ENCODE results near the gene KCNH6. TPM values are rescaled to one million over a fixed set of nuclear protein-coding genes. Genes with fewer than 3 reads are reported as not detected.

KCNH6 gene
- total RNA-seq, 4 donors from 2014 or later, result not detected

- Histone ChIP-seq H3K36me3 (peaks cover 81 to 100% (median 92%) of the 10 kb centered on the region in 4 donors), H3K9me3 (no peaks in the 10 kb centered on the region), H3K27me3 (no peaks in the 10 kb centered on the region), H3K4me1 (no peaks in the 10 kb centered on the region), H3K27ac (replicated peaks in 1 of 4) (no peak overlapping the region), H3K4me3 (no peak overlapping the region)
- no peak for DNase-seq (ENCODE audit: extremely low spot score)
- intact Hi-C loops (cut with DNase I), result no loop called here
- TF ChIP-seq POLR2AphosphoS5 (IDR thresholded peaks at IDR 0.05), result no peak
- no peak for TF ChIP-seq EP300 (IDR thresholded peaks at IDR 0.05)
- TF ChIP-seq CTCF (IDR thresholded peaks at IDR 0.05), result no peak
- TF ChIP-seq POLR2A (IDR thresholded peaks at IDR 0.05; ENCODE audit: low read depth), result no peak
- WGBS, result 92% methylated on average over 5 of the region's 5 CpGs
These were observed 64.6 kb downstream of the KCNH6 start for GRCh38 chr17:63587770-63588169.

GRCh38 chr17:63588797-63589196 is 65.6 kb downstream of the KCNH6 start:
- WGBS, result 90% methylated on average over 10 of the region's 11 CpGs
- intact Hi-C loops (cut with DNase I), result no loop called here
- DNase-seq (ENCODE audit: extremely low spot score), result no peak
- TF ChIP-seq EP300 (IDR thresholded peaks at IDR 0.05) (no peak), CTCF (IDR thresholded peaks at IDR 0.05) (no peak), POLR2AphosphoS5 (IDR thresholded peaks at IDR 0.05) (no peak), POLR2A (IDR thresholded peaks at IDR 0.05; ENCODE audit: low read depth) (no peak)
- H3K27ac ChIP-seq (replicated peaks in 1 of 4), result no peak overlapping the region
- H3K9me3 ChIP-seq, result no peaks in the 10 kb centered on the region
- no peaks in the 10 kb centered on the region for H3K4me1 ChIP-seq
- no peaks in the 10 kb centered on the region for H3K27me3 ChIP-seq
- peaks cover 71 to 100% (median 90%) of the 10 kb centered on the region in 4 donors for H3K36me3 ChIP-seq
- H3K4me3 ChIP-seq, result no peak overlapping the region

- no peak overlapping the region for H3K4me3 ChIP-seq
- H3K36me3 ChIP-seq, result peaks cover 62 to 100% (median 81%) of the 10 kb centered on the region in 4 donors
- intact Hi-C loops (cut with DNase I), result no loop called here
- TF ChIP-seq POLR2AphosphoS5 (IDR thresholded peaks at IDR 0.05), result no peak
- no peak for TF ChIP-seq CTCF (IDR thresholded peaks at IDR 0.05)
- TF ChIP-seq POLR2A (IDR thresholded peaks at IDR 0.05; ENCODE audit: low read depth), result no peak
- TF ChIP-seq EP300 (IDR thresholded peaks at IDR 0.05), result no peak
- no peaks in the 10 kb centered on the region for H3K27me3 ChIP-seq
- H3K4me1 ChIP-seq, result no peaks in the 10 kb centered on the region
- no peak overlapping the region for H3K27ac ChIP-seq (replicated peaks in 1 of 4)
- no peak for DNase-seq (ENCODE audit: extremely low spot score)
- no peaks in the 10 kb centered on the region for H3K9me3 ChIP-seq
- 84% methylated on average over 1 of the region's 1 CpG for WGBS
These were observed 66.5 kb downstream of the KCNH6 start for GRCh38 chr17:63589646-63590045.

GRCh38 chr17:63592797-63593196 is 69.6 kb downstream of the KCNH6 start:
- Histone ChIP-seq H3K4me1 (no peaks in the 10 kb centered on the region), H3K27me3 (no peaks in the 10 kb centered on the region), H3K4me3 (no peak overlapping the region), H3K27ac (replicated peaks in 1 of 4) (no peak overlapping the region), H3K9me3 (no peaks in the 10 kb centered on the region), H3K36me3 (peaks cover 32 to 74% (median 50%) of the 10 kb centered on the region in 4 donors)
- TF ChIP-seq POLR2A (IDR thresholded peaks at IDR 0.05; ENCODE audit: low read depth) (no peak), EP300 (IDR thresholded peaks at IDR 0.05) (no peak), POLR2AphosphoS5 (IDR thresholded peaks at IDR 0.05) (no peak)
- intact Hi-C loops (cut with DNase I), result no loop called here
- DNase-seq (ENCODE audit: extremely low spot score), result no peak
- 79% methylated on average over 3 of the region's 3 CpGs for WGBS

GRCh38 chr17:63595132-63595531 is 72.0 kb downstream of the KCNH6 start:
- WGBS, result 96% methylated on average over 3 of the region's 3 CpGs
- no peak for DNase-seq (ENCODE audit: extremely low spot score)

More at GRCh38 chr17:63595132-63595531, 72.0 kb downstream of the KCNH6 start:
- Histone ChIP-seq H3K4me1 (peaks cover 4 to 7% (median 5%) of the 10 kb centered on the region in 4 donors), H3K4me3 (no peak overlapping the region), H3K27ac (replicated peaks in 1 of 4) (no peak overlapping the region), H3K27me3 (no peaks in the 10 kb centered on the region), H3K9me3 (no peaks in the 10 kb centered on the region), H3K36me3 (peaks cover 14 to 51% (median 28%) of the 10 kb centered on the region in 4 donors)
- intact Hi-C loops (cut with DNase I), result no loop called here
- no peak for TF ChIP-seq POLR2AphosphoS5 (IDR thresholded peaks at IDR 0.05)

Small RNA genes lying within 50 kb of the gene (small RNA-seq; reads per million reads assigned to genes)
- gene RNU6-288P, result 0 reads per million in 3 donors

Other genes with a start within 250 kb of the KCNH6 start
- 10 to 100 TPM in 3 of 4 donors, 1 to 10 TPM in 1; 8.8 to 17.0 (median 13.2) TPM for gene CYB561, start 77.1 kb upstream of the KCNH6 start, total RNA-seq
- 1 to 10 TPM; 2.5 to 9.6 (median 4.9) TPM for gene ACE, start 46.3 kb upstream of the KCNH6 start, total RNA-seq
- gene DCAF7, start 27.1 kb downstream of the KCNH6 start, total RNA-seq, result 10 to 100 TPM; 24.9 to 45.2 (median 34.2) TPM
- gene TACO1, start 77.5 kb downstream of the KCNH6 start, total RNA-seq, result 10 to 100 TPM in 3 of 4 donors, 1 to 10 TPM in 1; 9.4 to 35.0 (median 14.8) TPM
- gene MAP3K3, start 99.1 kb downstream of the KCNH6 start, total RNA-seq, result 100 to 1,000 TPM in 1 of 4 donors, 10 to 100 TPM in 3; 67.7 to 132 (median 86.6) TPM
- 10 to 100 TPM in 2 of 4 donors, 1 to 10 TPM in 2; 3.1 to 14.9 (median 8.0) TPM for gene LIMD2, start 176.8 kb downstream of the KCNH6 start, total RNA-seq
- 10 to 100 TPM; 18.2 to 20.5 (median 20.1) TPM for gene STRADA, start 218.4 kb downstream of the KCNH6 start, total RNA-seq

All from esophagus muscularis mucosa (tissue), 4 donors.